HG02852 (cell line): ENCODE data around the gene RGS3.
"Not testable (repeated sequence)": the region's sequence is repeated elsewhere in the genome, so short reads cannot be mapped to it uniquely, and the experiment has no call there.

Source experiments
- ATAC-seq: cut with Tn5 transposase; IDR thresholded peaks from one replicate; pipeline ENCODE4 v1.9.1; 2021; ENCODE audit warnings: mild to moderate bottlenecking, moderate library complexity; ENCODE audit not compliant: unreplicated experiment

The RGS3 gene

GRCh38 chr9:113631871-113632665 is 168.5 kb downstream of the RGS3 start:
- no peak for ATAC-seq

- ATAC-seq, result no peak
Observed at GRCh38 chr9:113632776-113633590, 169.5 kb downstream of the RGS3 start.

- ATAC-seq, result no peak
Observed at GRCh38 chr9:113633782-113634595, 170.5 kb downstream of the RGS3 start.

DNA sequence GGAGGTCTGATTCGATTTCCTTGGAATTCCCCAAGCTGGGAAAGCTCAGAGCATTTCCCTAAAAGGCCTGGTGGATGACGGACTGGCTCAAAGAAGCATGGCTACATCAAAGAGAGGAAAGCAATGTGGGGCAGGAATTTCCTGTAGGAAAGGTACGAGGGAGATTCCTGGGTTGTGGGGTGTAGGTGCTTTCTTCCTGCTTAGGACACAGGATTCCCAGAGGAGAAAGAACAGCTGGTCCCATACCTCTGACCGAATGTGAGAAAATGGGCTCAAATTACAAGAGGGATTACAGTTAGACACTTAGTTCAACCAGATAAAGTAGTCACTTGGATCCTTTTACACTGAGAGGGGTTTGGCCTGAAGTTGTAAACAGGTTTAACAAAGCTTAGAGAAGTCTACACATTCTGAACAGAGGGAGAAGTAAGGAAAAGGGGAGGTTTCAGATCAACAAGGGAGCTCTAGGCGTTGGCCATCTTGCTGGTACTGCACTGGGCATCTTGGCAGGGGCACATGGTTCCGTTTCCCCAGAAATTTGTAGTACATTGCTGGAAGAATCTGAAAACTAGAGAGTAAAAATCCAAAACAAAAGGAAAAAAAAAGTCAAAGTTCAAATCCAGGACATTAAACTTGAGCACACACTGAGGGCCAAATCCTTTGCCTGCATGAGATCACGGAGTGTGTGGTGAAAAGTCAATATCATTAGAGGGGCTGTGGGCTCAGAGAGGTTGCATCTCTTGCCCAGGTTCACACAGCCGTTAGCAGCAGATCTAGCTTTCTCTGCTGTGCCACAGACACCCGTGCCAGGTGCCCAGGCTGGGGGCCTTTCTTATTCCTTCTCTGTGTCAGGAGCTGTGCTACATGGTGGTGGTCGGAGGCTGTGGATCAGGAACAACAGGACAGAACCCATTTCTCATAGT is 171.3 kb downstream of the RGS3 start:
- no peak for ATAC-seq

DNA sequence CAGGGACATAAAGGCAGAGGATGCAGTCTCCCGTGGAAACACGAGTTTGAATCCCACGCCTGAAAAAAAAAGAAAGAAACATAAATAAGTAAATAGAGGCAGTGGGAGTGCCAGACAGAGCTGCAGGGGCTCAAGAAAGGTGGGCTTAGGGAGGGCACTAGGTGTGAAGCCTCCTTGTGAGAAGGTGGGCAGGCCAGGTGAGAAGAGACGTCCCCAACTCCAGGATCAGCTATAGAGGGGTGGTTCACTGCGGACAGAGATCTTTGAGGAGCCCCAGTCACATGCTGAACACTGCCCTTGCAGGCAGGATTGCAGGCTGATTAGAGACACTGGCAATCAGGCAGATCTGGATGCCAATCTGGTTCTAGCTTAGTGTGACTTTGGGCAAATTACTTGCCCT is 172.1 kb downstream of the RGS3 start:
- ATAC-seq, result no peak

- ATAC-seq, result no peak
Observed at GRCh38 chr9:113636165-113636564, 172.6 kb downstream of the RGS3 start.

DNA sequence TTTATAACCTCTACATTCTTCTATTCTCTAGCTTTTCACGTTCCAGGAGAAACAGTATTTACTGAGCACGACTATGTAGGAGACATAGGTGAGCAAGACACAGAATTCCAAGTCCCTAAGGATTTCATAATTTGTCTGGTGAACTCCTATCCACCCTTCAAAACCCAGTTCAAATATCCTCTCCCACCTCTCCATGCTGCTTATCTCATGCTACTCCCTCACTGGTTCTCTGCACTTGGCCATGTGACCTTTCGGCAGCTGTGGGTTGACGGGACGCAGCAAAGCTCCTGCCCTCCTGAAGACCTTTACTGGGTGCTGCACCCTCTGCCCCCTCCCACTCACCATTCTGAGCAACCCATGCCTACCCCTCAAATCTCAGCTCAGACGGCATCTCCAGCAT is 173.2 kb downstream of the RGS3 start:
- ATAC-seq, result no peak

DNA sequence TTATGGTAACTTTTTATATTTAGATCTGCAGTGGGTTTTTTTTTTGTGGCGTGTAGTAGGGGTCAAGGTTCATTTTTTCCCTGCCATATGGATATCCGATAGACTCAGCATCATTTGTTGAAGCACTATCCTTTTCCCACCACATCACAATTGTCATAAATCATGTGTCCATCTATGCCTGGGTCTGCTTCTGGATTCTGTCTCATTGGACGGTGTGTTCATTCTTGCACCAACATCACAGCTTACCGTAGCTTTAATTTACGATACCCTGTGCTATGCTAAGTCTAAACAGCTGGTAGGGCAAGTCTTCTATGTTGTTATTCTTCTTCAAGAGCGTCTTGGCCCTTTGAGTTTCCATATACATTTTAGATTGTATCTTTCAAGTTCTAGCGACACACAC is 175.0 kb downstream of the RGS3 start:
- ATAC-seq, result no peak

DNA sequence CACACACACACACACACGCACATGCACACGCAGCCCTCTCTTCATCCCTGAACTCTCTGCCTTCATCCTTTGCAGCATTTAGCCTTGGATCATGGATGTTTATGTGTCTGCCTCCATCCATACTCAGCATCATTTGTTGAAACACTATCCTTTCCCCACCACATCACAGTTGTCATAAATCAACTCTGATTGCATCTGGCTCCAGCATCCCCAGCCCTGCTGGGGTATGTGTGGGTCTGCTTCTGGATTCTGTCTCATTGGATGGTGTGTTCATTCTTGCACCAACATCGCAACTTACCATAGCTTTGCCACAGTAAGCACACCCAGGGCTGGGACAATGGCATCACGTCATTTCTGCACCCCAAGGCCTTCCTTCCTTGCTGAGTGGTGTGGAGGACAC is 175.4 kb downstream of the RGS3 start:
- ATAC-seq, result no peak

DNA sequence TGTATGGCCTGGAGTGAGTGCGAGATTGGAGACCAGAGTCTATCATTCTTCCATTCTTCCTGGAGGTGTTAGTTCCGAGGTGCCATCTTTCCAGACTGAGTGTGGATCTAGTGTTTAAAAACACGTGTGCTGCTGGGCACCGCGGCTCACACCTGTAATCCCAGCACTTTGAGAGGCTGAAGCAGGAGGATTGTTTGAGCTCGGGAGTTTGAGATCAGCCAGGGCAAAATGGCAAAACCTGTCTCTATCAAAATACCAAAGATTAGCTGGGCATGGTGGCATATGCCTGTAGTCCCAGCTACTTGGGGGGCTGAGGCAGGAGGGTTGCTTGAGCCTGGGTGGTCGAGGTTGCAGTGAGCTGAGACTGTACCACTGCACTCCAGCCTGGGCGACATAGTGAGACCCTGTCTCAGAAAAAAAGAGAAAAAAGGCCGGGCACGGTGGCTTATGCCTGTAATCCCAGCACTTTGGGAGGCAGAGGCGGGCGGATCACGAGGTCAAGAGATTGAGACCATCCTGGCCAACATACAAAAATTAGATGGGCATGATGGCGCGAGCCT is 176.0 kb downstream of the RGS3 start:
- ATAC-seq, result not testable (repeated sequence)

DNA sequence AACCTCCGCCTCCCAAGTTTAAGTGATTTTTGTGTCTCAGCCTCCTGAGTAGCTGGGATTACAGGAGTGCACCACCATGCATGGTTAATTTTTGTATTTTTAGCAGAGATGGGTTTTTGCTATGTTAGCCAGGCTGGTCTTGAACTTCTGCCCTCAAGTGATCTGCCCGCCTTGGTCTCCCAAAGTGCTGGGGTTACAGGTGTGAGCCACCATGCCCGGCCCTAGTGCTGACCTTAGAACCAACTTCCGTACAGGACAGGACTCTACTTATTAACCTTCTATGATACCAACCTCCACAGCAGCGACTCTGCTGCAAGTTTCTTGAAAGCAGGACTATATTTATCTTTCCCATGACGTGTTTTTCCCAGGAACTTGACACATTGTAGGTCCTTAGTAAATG is 176.9 kb downstream of the RGS3 start:
- ATAC-seq, result no peak

- ATAC-seq, result no peak
Observed at GRCh38 chr9:113641100-113641885, 177.8 kb downstream of the RGS3 start.

GRCh38 chr9:113644321-113644720 is 180.8 kb downstream of the RGS3 start:
- ATAC-seq, result no peak

DNA sequence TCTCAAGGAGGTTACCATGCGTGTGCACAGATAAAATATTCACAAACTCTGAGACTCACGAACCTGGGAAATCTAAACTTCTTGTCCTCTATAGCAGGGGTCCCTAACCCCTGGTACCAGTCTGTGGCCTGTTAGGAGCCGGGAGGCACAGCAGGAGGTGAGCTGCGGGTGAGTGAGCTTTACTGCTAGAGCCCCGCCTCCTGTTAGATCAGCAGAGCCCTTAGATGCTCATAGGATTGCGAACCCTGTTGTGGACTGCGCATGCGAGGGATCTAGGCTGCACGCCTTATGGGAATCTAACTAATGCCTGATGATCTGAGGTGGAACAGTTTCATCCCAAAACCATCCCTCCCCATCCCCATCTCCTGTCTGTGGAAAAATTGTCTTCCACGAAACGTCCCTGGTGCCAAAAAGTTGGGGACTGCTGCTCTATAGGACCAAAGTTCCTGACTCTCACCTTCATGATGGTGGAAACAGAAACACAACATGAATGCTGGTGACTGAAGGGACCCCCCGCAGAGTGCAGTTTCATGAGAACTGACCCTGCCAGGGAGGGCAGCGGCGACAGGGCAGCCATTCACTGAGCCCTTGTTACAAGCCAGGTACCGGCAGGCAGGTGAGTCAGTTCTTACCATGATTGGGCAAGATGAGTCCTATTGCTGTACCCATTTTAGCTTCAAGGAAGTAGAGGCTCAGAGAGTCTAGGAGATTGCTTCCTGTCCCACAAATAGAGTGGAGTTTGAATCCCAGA is 181.9 kb downstream of the RGS3 start:
- no peak for ATAC-seq

DNA sequence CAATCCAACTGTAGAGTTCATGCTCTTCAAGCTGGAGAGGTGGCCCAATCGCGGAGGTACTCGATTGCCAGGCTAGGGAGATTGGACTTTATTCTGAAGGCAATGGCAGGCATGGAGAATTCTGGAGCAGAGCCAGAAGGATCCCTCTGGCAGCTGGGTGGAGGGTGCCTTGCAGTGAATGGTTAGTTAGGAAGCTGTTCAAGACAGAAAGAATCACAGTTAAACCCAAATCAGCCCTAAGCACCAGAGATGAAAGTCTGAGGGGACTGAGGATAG is 182.4 kb downstream of the RGS3 start:
- no peak for ATAC-seq

DNA sequence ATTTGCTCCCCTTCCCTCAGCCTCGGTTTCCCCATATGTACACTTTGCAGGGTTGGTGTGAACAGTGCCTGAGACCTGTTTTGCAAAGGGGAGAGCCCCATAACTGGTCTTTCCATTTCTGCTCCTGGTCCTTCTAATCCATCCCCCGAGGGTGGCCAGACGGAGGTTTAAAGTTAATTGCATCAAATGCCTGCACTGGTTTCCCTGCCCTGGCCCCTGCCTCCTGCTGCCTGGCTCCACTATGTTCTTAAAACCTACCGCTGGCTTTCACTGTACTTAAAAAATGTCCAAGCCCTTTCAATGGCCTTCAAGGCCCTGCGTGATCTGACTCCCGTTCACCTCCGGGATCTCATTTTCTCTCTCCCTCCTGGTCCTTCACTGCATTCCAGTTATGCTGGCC is 183.0 kb downstream of the RGS3 start:
- no peak for ATAC-seq
